ENCODE results near the gene FOXN1. TPM values are rescaled to one million over a fixed set of nuclear protein-coding genes. Genes with fewer than 3 reads are reported as not detected.
"Not testable (repeated sequence)": the region's sequence is repeated elsewhere in the genome, so short reads cannot be mapped to it uniquely, and the experiment has no call there.

The FOXN1 gene
- polyA plus RNA-seq, 3 donors, result 0.31 to 0.65 (median 0.41) TPM

DNA sequence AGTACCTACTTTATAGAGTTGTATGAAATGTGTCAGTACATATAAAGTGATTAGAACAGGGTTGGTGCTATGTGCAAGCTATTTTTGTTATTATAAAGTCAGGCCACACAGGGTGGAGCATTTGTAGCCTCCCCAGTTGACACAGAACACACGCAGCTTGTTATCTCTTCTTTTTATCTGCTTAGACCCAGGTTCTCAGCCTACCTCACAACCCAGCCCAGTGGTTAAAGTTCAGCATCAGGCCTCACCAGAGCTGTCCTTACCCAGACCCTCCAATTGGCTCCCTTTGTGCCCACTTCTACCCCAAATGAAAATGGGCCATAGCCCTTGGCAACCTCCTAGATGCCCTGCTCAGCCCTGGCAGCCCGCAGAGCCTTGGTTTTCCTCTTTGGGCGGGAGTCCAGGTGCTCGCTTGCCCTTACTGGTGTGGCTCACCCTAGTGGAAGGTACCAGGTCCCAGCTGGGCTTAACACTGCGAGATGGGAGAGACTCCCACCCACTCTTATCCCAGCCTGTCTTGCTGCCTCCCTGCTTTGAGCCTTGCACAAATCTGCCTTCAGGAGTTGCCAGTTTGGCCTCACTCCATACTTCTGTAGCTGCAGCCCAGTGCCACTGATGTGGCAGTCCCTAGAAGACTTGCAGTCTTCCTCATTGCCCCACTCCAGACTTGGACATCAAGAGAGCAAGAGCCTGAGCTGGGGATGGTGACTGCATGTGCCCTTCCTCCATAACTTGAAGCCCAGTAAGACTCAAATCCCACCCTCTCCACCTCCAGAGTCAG lies 66.3 kb downstream of the FOXN1 start:
- no peak for DNase-seq (ENCODE audit: low read depth in 3 of 3, low spot score in 2 of 3)

DNA sequence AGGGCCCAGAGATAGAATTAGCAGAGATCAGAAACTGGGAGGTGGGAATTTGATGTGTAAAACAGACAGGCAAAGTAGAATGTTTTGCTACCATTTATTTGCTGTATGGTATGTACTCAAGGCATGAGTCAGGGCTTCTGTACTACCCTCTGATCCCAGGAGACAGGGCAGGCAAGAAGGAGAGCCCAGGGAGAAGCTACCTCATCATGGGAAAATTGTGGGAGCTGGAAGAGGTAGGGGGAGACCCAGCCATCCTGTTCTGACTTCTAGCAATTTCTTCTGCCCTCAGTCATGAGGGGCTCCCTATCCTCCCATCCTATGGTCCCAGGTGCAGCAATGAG lies 66.9 kb downstream of the FOXN1 start:
- no peak for DNase-seq (ENCODE audit: low read depth in 3 of 3, low spot score in 2 of 3)

DNA sequence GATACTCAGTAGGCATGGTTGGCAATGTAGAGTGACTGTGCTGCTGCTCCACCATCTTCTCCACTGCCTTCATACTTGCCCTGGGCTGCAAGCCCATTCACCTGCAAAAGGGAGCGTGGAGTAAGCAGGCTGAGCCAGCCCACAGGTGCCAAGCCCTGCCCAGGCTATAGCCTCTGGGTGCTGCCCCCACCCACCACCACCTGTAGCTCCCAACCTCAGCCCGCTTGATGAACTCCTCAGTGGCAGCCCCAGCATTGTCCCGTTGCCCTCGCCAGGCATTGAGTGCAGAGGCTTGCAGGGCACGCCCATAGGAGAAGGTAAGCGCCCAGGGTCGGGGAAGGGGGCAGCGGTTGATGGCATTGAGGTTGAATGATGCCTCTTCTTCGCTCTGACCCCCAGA lies 67.4 kb downstream of the FOXN1 start:
- DNase-seq (ENCODE audit: low read depth in 3 of 3, low spot score in 2 of 3), result no peak

DNA sequence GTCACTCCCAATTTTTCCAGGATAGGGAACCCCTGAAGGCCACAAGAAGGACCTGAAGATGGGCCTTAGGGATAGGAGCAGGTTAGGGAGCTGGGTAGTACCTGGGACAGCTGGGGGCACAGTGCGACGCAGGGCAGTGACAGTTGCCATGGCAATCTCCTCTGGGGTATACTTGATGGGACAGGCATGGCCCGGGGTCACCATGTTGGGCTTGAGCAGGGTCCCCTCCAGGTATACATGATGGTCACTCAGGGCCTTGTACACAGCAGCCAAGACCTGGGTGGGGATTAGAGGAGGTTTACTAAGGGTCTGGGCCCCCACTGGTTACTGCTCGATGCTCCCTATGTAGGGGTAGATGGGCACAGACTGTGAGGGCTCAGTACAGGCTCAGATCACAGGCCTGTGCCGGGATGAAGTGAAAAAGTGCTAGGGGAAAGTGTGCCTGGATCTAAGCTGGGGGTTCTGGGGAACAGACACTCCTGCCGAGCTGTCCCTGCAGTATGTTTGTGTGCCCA lies 67.9 kb downstream of the FOXN1 start:
- DNase-seq (ENCODE audit: low read depth in 3 of 3, low spot score in 2 of 3), result no peak

DNA sequence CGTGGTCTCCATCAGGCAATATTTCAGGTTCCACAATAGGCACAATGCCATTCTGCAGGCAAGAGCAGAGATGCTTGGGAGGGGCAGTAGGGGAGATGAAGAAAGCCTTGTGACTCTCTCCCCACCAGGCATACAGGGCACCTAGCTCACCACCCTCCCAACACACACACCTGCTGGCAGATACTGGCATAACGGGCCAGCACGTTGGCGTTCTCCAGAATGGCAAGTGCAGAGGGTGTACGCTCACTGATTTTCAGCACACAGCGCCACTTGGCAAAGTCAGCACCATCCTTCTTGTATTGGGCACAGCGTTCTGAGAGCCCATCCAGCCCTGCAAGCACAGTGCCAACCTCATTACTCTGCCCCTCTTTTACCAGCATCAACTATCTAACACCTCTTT lies 68.4 kb downstream of the FOXN1 start:
- no peak for DNase-seq (ENCODE audit: low read depth in 3 of 3, low spot score in 2 of 3)

DNA sequence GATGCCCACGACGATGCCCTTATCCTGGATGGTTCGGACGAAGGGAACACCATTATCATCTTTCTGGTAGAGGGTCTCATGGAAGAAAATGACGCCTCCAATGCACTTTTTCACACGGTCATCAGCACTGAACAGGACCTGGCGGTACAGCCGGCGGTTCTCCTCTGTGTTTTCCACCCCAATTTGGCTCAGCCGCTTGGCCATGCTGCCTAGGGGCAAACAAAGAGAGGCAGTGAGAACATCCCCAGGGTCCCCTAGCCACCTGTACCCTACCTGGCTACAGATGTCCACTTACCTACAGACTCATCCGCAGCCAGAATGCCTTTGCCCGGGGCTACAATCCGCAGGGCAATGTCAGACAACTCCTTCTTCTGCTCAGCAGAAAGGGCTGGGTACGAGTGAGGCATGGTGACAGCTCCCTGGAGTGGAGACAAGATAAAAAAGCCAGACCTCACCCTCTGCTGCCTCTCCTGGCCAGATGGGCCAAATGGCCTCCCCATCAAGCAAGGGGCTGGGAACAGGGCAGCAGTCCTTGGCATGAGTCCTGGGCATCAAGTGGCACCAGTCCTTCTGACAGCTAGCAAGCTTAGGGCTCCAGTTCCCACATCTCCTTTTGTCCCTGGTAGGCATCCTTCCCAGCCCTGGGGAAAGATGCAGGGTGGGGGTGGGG lies 69.1 kb downstream of the FOXN1 start:
- DNase-seq (ENCODE audit: low read depth in 3 of 3, low spot score in 2 of 3), result no peak

DNA sequence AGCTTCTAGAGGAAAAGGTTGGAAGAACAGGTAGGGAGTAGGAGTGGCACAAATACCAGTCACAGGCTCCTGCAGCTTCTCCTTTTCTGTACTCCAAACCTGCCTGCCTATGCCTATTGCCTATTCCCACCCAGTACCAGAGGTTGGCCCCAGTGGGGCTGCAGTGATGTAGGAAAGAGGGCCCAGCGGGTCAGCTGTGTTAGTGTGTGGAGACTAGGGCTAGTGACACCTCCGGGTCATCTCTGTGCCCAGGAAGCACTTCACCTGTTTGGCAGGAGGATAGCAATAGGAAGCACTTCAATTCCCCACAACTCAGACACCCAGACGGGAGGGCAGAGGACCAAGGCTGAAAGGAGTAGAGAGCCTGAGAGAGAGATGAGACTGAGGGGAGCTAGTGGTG lies 69.9 kb downstream of the FOXN1 start:
- not testable (repeated sequence) for DNase-seq (ENCODE audit: low read depth in 3 of 3, low spot score in 2 of 3)

DNA sequence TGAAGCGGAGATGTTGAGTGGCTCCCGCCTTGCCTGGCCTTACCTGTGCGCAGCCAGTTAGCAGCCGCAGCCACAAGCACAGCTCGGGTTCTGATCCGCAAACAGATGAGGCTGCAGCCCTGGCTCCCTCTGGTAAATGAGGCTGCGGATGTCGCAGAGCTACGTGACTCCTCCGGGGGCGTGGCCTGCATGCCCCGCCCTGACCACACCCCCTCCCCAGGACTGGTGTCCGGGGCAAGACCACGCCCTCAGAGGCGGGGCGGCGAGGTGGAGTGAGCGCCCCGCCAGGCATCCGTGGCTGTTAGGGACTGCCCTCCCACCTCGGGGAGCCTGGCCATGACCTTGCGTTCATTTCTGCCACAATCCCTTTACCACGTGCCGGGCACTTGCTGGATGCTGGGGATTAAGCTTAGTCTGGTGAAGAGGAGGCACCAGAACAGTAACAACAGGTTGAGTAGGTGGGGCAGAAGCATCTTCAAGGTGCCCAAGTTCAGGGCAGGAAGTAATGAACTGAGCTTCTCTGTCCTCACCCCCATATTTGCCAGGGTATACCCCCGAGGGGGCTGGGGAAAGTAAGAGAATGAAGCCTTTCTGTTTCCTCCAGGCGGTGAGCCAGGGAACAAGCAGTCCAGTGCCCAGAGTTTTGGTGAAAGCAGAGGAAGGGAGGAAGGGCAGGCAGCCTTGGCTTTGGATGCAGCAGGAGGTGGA lies 70.8 kb downstream of the FOXN1 start, which contains the start of gene ALDOC:
TSS of gene ALDOC (minus strand) at position 138 of the 708 bp plus-strand sequence. CDS start 1,363 bp downstream, outside the sequence.
- DNase-seq (ENCODE audit: low read depth in 3 of 3, low spot score in 2 of 3), result peak; percentile 64 to 77 (median 73)

DNA sequence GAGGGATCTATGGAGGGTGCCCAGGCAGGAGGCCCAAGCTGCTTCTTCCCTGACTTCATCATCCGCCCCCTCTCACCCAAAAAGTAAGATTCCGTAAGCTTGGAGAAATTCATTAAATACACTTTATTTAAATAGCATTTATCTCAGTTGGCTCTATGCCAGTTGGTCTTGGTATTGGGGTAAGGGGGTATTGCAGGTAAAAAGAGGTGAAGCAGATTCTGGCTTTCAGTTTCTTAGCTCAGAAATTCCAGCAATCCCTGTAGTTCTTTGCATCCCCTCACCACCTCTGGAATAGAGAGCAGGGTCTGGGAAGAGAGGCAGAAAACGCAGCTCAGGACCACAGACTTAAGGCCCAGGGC lies 71.3 kb downstream of the FOXN1 start:
- DNase-seq (ENCODE audit: low read depth in 3 of 3, low spot score in 2 of 3), result no peak

DNA sequence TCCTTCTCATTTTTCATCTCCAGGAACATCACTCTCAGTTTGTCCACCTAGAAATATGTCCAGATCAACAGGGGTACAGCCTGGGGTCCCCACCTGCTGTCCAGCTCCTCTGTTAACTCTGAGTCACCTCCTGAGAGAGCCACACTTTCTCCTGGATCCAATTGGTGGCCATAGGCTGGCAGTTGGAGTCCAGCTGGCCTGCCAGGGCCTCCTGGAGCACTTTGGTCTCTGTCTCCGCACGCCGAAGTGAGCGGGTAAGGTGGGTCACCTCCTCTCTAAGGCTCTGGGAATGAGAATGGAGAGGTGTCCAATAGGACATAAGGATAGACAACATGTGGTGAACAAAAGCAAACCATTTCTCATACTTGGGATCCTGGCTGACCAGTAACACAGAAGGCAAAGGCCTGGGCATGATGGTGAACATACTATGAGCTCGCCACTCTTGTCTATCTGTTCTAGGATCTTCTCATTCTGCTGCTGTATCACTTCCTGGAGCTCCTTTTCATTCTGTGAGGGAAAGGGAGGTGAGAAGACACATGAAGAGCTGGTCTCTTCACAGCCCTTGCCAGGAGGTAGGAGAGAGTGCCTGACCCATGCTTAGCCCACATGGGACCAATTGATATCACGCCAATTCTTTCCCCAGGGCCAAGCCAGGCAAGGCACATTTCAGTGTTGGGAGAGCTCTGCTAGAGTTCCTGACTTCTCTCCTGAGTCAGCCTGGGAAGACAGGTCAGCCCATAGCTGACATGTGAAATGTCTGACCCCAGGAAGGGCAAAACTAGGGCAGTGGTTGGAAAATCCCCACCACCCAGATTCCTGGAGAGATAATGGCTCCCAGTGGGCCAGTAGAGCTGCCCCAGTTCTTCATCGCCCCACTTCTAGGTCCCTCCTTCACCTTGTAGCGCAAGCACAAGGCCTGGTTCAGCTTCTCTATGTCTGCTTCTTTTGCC lies 72.4 kb downstream of the FOXN1 start:
- no peak for DNase-seq (ENCODE audit: low read depth in 3 of 3, low spot score in 2 of 3)

DNA sequence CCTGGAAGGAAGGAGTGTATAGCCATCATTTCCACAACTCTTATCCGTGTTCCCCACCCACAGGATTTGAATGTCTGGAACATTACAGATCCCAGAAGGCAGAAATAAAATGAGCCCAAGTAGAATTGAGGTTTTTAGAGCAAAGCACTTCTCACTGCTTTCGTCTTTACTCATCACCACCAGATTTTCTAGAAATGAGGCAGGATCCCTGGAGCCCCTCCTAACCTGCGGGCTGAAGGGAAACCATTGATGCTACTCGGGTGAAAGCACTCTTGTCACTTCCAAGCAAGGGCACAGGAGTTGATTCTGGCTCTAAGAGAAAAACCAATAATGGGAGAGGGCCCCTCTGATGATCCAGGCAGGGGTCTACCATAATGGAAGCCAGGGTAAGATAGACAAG lies 73.4 kb downstream of the FOXN1 start:
- no peak for DNase-seq (ENCODE audit: low read depth in 3 of 3, low spot score in 2 of 3)

DNA sequence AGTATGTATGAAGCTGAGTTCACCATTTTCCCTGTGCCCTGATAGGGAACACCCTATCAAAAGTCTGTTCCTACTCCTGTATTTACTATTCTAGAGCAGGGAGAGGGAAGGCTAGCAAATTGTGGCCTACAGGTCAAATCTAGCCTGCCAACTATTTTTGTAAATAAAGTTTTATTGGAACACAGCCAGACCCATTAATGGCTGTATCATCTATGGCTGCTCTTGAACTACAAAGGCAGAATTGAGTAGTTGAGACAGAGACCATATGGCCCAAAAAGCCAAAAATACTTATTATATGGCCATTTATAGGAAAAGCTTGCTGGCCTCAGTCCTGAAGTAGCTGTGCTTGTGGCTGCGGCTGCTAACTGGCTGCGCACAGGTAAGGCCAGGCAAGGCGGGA lies 74.8 kb downstream of the FOXN1 start:
- DNase-seq (ENCODE audit: low read depth in 3 of 3, low spot score in 2 of 3), result no peak

DNA sequence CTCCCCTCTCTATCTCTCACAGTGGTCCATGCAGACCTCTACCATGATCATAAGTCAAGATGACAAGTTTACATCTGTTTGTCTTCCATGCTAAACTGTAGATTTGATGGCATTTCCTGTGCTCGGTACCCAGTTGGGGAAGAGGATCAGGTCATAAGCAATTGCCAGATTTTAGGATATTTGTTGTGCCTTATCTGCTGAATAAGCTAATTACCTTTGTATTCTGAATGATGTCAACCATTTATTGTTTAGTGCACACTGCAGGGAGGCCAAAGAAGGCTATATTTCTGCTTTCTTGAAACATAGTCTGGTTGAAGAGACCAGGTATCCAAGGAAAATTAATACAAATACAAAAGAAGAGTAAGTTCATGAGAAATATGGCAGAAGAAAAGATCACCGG lies 76.4 kb downstream of the FOXN1 start:
- DNase-seq (ENCODE audit: low read depth in 3 of 3, low spot score in 2 of 3), result no peak

DNA sequence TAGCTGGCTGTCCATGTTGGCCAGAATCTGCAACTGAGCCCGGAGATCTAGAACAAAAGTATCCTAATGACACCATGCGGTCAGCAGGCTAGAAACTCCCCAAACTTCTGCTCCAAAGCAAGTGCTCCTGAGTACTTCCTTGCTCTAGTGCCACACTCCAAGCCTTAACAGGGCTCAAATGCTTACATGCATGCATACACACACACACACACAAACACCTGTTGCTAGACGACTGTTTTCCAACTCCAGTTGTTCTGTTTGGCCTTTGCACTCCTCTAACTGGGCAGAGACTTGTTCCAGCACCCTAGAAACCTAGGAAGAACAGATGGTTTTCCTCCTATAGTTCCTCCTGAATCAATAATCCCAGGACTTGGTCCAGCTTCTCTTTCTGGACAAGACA lies 78.3 kb downstream of the FOXN1 start:
- no peak for DNase-seq (ENCODE audit: low read depth in 3 of 3, low spot score in 2 of 3)

DNA sequence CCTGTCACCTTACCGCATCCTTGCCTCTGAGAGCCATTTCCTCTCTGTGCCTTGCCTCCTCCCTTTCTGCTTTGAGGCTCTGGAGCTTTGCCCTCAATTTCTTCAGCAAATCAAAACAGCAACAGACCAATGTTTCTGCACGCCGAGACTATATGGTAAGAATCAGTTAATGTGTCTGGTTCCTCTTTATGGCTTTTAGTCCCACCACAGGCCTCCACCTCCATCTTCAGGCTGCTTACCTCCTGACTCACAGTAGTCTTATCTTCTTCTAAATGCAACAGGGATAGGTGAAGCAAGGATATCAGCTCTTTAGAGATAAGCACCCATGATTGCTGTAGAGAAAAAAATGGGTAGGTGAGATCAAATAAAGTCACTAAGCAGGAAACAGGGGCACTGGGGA lies 79.7 kb downstream of the FOXN1 start:
- no peak for DNase-seq (ENCODE audit: low read depth in 3 of 3, low spot score in 2 of 3)

Other genes with a start within 250 kb of the FOXN1 start
- gene TMEM97, start 187.1 kb upstream of the FOXN1 start, polyA plus RNA-seq (ENCODE audit: insufficient read length in 3 of 3), result 10 to 100 TPM; 52.5 to 56.9 (median 56.3) TPM
- 10 to 100 TPM; 53.7 to 59.0 (median 56.8) TPM for gene IFT20, start 170.9 kb upstream of the FOXN1 start, polyA plus RNA-seq (ENCODE audit: insufficient read length in 3 of 3)
- gene TNFAIP1, start 170.6 kb upstream of the FOXN1 start, polyA plus RNA-seq (ENCODE audit: insufficient read length in 3 of 3), result 10 to 100 TPM; 42.6 to 44.0 (median 43.1) TPM
- 10 to 100 TPM; 89.1 to 95.7 (median 91.8) TPM for gene POLDIP2, start 148.8 kb upstream of the FOXN1 start, polyA plus RNA-seq (ENCODE audit: insufficient read length in 3 of 3)
- not detected for gene SEBOX, start 141.1 kb upstream of the FOXN1 start, polyA plus RNA-seq (ENCODE audit: insufficient read length in 3 of 3)
- gene VTN, start 136.0 kb upstream of the FOXN1 start, polyA plus RNA-seq (ENCODE audit: insufficient read length in 3 of 3), result 10 to 100 TPM in 2 of 3 donors, 1 to 10 TPM in 1; 8.5 to 22.3 (median 11.7) TPM
- 10 to 100 TPM; 11.4 to 14.8 (median 12.2) TPM for gene SARM1, start 134.7 kb upstream of the FOXN1 start, polyA plus RNA-seq (ENCODE audit: insufficient read length in 3 of 3)
- 10 to 100 TPM; 13.9 to 15.4 (median 14.5) TPM for gene SLC46A1, start 100.1 kb upstream of the FOXN1 start, polyA plus RNA-seq (ENCODE audit: insufficient read length in 3 of 3)
- gene SLC13A2, start 32.7 kb upstream of the FOXN1 start, polyA plus RNA-seq (ENCODE audit: insufficient read length in 3 of 3), result 10 to 100 TPM in 2 of 3 donors, 1 to 10 TPM in 1; 7.4 to 21.4 (median 15.6) TPM
- gene UNC119, start 46.3 kb downstream of the FOXN1 start, polyA plus RNA-seq (ENCODE audit: insufficient read length in 3 of 3), result 10 to 100 TPM; 51.9 to 61.9 (median 57.3) TPM
- gene PIGS, start 65.2 kb downstream of the FOXN1 start, polyA plus RNA-seq (ENCODE audit: insufficient read length in 3 of 3), result 100 to 1,000 TPM in 1 of 3 donors, 10 to 100 TPM in 2; 89.6 to 109 (median 96.6) TPM
- gene ALDOC, start 70.5 kb downstream of the FOXN1 start, polyA plus RNA-seq (ENCODE audit: insufficient read length in 3 of 3), result 10 to 100 TPM; 23.4 to 26.9 (median 25.3) TPM
- 10 to 100 TPM; 43.3 to 59.4 (median 52.6) TPM for gene SPAG5, start 92.7 kb downstream of the FOXN1 start, polyA plus RNA-seq (ENCODE audit: insufficient read length in 3 of 3)
- gene RSKR, start 107.8 kb downstream of the FOXN1 start, polyA plus RNA-seq (ENCODE audit: insufficient read length in 3 of 3), result 1 to 10 TPM; 7.5 to 8.9 (median 8.5) TPM
- gene BLTP2, start 138.8 kb downstream of the FOXN1 start, polyA plus RNA-seq (ENCODE audit: insufficient read length in 3 of 3), result 10 to 100 TPM; 83.8 to 91.6 (median 89.3) TPM
- 10 to 100 TPM; 83.0 to 95.9 (median 90.7) TPM for gene SDF2, start 155.6 kb downstream of the FOXN1 start, polyA plus RNA-seq (ENCODE audit: insufficient read length in 3 of 3)
- 10 to 100 TPM; 67.1 to 73.6 (median 69.9) TPM for gene SUPT6H, start 155.9 kb downstream of the FOXN1 start, polyA plus RNA-seq (ENCODE audit: insufficient read length in 3 of 3)
- 1 to 10 TPM; 4.0 to 6.3 (median 5.2) TPM for gene PROCA1, start 205.5 kb downstream of the FOXN1 start, polyA plus RNA-seq (ENCODE audit: insufficient read length in 3 of 3)
- 100 to 1,000 TPM; 185 to 200 (median 193) TPM for gene RAB34, start 211.5 kb downstream of the FOXN1 start, polyA plus RNA-seq (ENCODE audit: insufficient read length in 3 of 3)
- 1,000 to 10,000 TPM in 2 of 3 donors, 100 to 1,000 TPM in 1; 935 to 1,015 (median 1,012) TPM for gene RPL23A, start 213.6 kb downstream of the FOXN1 start, polyA plus RNA-seq (ENCODE audit: insufficient read length in 3 of 3)
- 10 to 100 TPM; 17.0 to 21.0 (median 19.4) TPM for gene TLCD1, start 219.9 kb downstream of the FOXN1 start, polyA plus RNA-seq (ENCODE audit: insufficient read length in 3 of 3)
- 1 to 10 TPM; 6.3 to 7.9 (median 7.1) TPM for gene NEK8, start 222.4 kb downstream of the FOXN1 start, polyA plus RNA-seq (ENCODE audit: insufficient read length in 3 of 3)
- gene TRAF4, start 237.7 kb downstream of the FOXN1 start, polyA plus RNA-seq (ENCODE audit: insufficient read length in 3 of 3), result 100 to 1,000 TPM in 2 of 3 donors, 10 to 100 TPM in 1; 97.8 to 107 (median 101) TPM